Spinal cord (tissue), 10 donors: ENCODE results near the gene SORCS2. TPM values are rescaled to one million over a fixed set of nuclear protein-coding genes. Genes with fewer than 3 reads are reported as not detected.

Source experiments
- DNase-seq, 6 donors: peaks; one replicate each; pipeline versions ENCODE4 v3.0.0 to v3.0.0-alpha.2; 2013 to 2015; ENCODE audit warnings: low spot score in 6 of 6, low read depth in 4 of 6
- H3K27ac ChIP-seq: one replicate; pipeline ENCODE4 v1.5.1; 2013; ENCODE audit warnings: low read depth, low read length, control low read depth
- H3K27me3 ChIP-seq: one replicate; pipeline ENCODE4 v1.6.1; 2013; ENCODE audit warnings: low read length; ENCODE audit not compliant: control insufficient read depth, insufficient read depth
- H3K36me3 ChIP-seq: one replicate; pipeline ENCODE4 v1.6.1; 2013; ENCODE audit warnings: low read length; ENCODE audit not compliant: control insufficient read depth, insufficient read depth
- H3K4me1 ChIP-seq: one replicate; pipeline ENCODE4 v1.6.1; 2013; ENCODE audit warnings: low read length; ENCODE audit not compliant: control insufficient read depth, insufficient read depth
- H3K4me3 ChIP-seq: one replicate; pipeline ENCODE4 v1.5.1; 2013; ENCODE audit warnings: low read depth, low read length, control low read depth
- H3K9me3 ChIP-seq: one replicate; pipeline ENCODE4 v1.6.1; 2013; ENCODE audit warnings: low read length; ENCODE audit not compliant: control insufficient read depth, insufficient read depth
- WGBS: methylation state at CpG from one replicate; pipeline ENCODE4 v1.1.5; 2013; ENCODE audit warnings: missing lambda C conversion rate; ENCODE audit not compliant: insufficient coverage; 5-methylcytosine and 5-hydroxymethylcytosine counted together
- polyA plus RNA-seq, 2 donors: library from polyadenylated mRNA; unstranded; fragments of 120-200 nt; gene quantifications; one replicate each; pipeline ENCODE4 v1.2.1, GENCODE V29; 2013; ENCODE audit not compliant: insufficient read length in 2 of 2
- total RNA-seq, 2 donors: library from RNA; depleted of rRNA in 1 of 2; stranded (reverse); fragments of 120-200 nt in 1 of 2; fragments of >200 nt in 1 of 2; gene quantifications; one replicate each; pipeline versions ENCODE4 v1.2.3 to v1.2.4, GENCODE V29; 2013 to 2014
- donor health status: healthy.

SORCS2 gene
- total and polyA plus RNA-seq, 4 donors = 7.3 to 24.8 (median 16.5) TPM

GRCh38 chr4:7561557-7561956, 369.2 kb downstream of the SORCS2 start:
- 78% methylated on average over 2 of the region's 2 CpGs for WGBS
- Histone ChIP-seq H3K27me3 (no peaks in the 10 kb centered on the region), H3K36me3 (no peaks in the 10 kb centered on the region), H3K4me1 (peaks cover 12% of the 10 kb centered on the region), H3K27ac (no peak overlapping the region), H3K9me3 (no peaks in the 10 kb centered on the region), H3K4me3 (no peak overlapping the region)
- no peak for DNase-seq

- no peak overlapping the region for H3K27ac ChIP-seq
- no peaks in the 10 kb centered on the region for H3K9me3 ChIP-seq
- no peak for DNase-seq
- 73% methylated on average over 5 of the region's 5 CpGs for WGBS
- H3K4me3 ChIP-seq = no peak overlapping the region
- H3K36me3 ChIP-seq = no peaks in the 10 kb centered on the region
- H3K27me3 ChIP-seq = no peaks in the 10 kb centered on the region
- peaks cover 12% of the 10 kb centered on the region for H3K4me1 ChIP-seq
Observed at GRCh38 chr4:7564242-7564641, 371.9 kb downstream of the SORCS2 start.

DNA sequence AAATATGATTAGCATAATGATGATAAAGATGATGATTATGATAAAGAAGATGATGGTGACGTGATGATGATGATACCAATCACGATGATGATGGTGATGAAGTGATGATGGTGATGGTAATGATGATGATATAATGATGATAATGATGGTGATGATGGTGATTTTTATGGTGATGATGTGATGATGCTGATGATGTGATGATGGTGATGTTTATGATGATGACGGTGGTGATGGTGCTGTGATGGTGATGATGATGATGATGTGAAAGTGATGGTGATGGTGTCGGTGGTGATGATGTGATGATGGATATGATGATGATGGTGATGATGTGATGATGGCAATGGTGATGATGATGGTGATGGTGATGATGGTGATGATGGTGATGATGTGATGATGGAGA, 373.1 kb downstream of the SORCS2 start:
- Histone ChIP-seq H3K27me3 (no peaks in the 10 kb centered on the region), H3K36me3 (no peaks in the 10 kb centered on the region), H3K4me3 (no peak overlapping the region), H3K4me1 (peaks cover 21% of the 10 kb centered on the region), H3K27ac (no peak overlapping the region), H3K9me3 (no peaks in the 10 kb centered on the region)
- WGBS = 96% methylated on average over 4 of the region's 4 CpGs
- no peak for DNase-seq

DNA sequence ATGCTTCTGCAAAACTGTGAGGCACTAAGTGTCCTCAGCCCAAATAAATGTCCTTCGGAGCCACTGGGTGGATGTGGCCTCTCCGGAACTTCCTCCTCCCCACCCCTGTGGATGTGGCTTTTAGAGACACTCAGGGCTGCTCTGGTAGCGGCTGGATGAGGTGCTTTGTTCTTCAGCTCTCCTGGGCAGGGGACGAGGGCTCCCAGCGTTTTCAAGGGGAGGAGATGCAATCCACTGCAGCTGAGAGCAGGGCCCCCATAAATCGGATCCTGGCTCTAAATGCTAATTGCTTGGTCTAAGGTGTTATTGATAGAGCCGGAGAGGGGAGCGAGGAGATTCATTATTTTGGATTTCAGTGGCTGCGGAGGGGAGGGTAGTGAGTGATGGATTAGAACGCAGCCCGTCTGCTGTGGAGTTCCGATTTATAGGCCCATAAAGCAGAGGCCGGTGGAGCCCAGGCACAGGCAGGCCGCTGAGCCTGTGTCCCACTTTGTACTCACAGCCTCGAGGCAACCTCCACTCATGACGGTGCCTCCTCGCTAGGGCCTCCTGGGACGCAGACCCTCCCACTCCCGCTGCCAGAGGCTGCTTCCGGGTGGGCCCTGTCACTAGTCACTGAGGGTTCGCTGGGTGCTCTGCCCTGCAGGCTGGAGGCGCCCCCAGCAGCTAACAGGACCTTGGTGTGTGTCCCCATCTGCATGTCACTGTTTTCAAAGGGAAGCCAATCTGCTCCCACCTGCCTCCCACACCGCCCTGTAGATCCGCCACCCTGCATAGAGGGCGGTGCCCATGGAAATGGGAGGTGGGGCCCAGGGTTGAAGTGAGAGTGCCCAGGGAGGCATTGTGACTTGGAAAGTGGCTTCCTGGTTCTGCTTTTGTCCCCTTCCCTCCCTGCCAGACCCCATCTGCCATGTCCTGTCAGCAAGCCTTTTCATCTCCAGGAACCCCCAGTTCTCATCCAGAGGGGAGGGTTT, 377.8 kb downstream of the SORCS2 start:
- Histone ChIP-seq H3K27me3 (no peaks in the 10 kb centered on the region), H3K4me1 (peaks cover 29% of the 10 kb centered on the region), H3K36me3 (no peaks in the 10 kb centered on the region), H3K4me3 (no peak overlapping the region), H3K9me3 (no peaks in the 10 kb centered on the region), H3K27ac (no peak overlapping the region)
- DNase-seq = peak in 1 of 6 donors; percentile 75
- WGBS = 50% methylated on average over 20 of the region's 25 CpGs

DNA sequence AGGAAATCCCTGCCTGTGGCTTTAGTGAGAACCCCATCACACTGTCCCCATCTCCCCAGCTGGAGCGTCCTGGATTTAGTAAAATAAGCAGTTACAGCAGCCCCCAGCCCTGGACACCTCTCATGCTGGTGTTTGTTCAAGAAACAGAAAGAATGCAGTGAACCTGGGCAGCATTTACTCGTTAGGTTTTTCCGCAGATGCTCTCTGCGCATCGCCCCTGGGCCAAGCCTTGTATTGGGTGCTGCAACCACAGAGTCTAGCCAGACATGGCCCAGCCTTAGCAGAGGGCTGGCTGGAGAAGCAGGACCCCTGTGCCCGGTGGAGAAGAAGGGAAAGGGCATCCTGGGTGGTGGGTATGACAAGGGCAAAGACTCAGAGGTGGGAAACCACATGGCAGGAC, 378.7 kb downstream of the SORCS2 start:
- DNase-seq = no peak
- peaks cover 29% of the 10 kb centered on the region for H3K4me1 ChIP-seq
- WGBS = 89% methylated on average over 6 of the region's 6 CpGs
- H3K36me3 ChIP-seq = no peaks in the 10 kb centered on the region
- no peak overlapping the region for H3K4me3 ChIP-seq
- no peaks in the 10 kb centered on the region for H3K9me3 ChIP-seq
- H3K27ac ChIP-seq = no peak overlapping the region
- no peaks in the 10 kb centered on the region for H3K27me3 ChIP-seq

GRCh38 chr4:7571701-7572100, 379.4 kb downstream of the SORCS2 start:
- peak in 1 of 6 donors; percentile 25 for DNase-seq
- Histone ChIP-seq H3K4me3 (no peak overlapping the region), H3K27ac (no peak overlapping the region), H3K4me1 (peaks cover 29% of the 10 kb centered on the region), H3K27me3 (no peaks in the 10 kb centered on the region), H3K36me3 (peaks cover 3% of the 10 kb centered on the region), H3K9me3 (peaks cover 4% of the 10 kb centered on the region)
- 53% methylated on average over 12 of the region's 12 CpGs for WGBS

GRCh38 chr4:7572894-7573293, 380.6 kb downstream of the SORCS2 start:
- DNase-seq = no peak
- H3K4me1 ChIP-seq = peaks cover 29% of the 10 kb centered on the region
- peaks cover 3% of the 10 kb centered on the region for H3K36me3 ChIP-seq
- WGBS = 83% methylated on average over 2 of the region's 7 CpGs
- H3K4me3 ChIP-seq = no peak overlapping the region
- H3K9me3 ChIP-seq = peaks cover 10% of the 10 kb centered on the region
- H3K27me3 ChIP-seq = no peaks in the 10 kb centered on the region
- H3K27ac ChIP-seq = no peak overlapping the region

DNA sequence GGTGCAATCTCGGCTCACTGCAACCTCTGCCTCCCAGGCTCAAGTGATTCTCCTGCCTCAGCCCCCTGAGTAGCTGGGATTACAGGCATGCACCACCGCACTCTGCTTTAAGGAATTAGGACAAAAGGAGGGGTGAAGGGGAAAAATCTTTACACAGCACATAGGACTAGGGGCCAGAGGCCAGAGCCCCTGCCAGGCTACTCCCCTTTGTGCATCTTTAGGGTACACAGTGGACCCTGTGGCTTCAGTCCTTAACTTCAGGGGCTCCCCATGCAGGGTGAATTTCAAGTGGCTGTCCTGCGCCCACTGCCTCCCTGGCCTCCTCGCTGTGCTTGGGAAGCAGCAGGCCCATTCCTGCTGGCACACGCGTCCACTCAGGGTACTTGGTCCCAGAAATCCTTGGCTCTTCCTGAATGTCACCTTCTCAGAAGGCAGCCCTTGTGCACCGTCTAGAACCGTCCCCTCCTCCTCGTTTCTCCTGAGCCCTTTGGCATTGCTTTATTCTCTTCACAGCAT, 381.3 kb downstream of the SORCS2 start:
- Histone ChIP-seq H3K27ac (no peak overlapping the region), H3K36me3 (peaks cover 3% of the 10 kb centered on the region), H3K9me3 (peaks cover 12% of the 10 kb centered on the region), H3K4me1 (peaks cover 29% of the 10 kb centered on the region), H3K4me3 (no peak overlapping the region), H3K27me3 (no peaks in the 10 kb centered on the region)
- WGBS = 65% methylated on average over 9 of the region's 9 CpGs
- no peak for DNase-seq

DNA sequence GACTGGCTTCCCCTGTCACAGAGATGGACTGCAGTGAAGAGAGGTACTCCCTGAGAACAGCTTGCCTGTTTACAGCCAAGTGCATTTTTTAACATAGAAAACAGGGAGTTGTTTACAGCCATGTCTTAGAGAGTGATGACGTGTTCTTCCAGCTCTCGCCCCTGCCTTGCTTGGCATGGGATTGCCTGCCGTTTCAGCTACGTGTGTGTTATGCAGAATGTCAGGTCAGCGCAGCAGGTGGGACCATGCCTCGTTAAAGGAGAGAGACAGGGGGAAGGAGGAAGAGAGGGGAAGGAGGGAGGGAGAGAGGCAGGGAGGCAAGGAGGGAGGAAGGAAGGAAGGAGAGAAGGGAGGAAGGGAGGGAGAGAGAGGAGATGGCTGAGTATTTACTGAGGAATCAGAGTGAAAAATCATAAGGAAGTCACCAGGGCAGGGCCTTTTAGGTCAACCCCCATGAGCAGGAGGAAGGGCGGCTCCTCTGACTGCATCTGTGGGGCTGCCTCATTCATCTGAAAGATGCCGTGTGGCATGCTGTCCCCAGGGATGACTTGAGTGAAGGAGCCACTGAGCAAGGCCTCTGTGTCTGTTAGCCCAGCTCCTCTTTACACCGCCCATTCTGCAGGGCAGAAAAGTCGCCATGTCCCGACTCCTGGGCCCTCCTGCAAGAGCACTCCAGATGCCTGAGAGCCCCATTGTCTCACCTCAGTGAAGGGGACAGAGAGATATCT, 382.1 kb downstream of the SORCS2 start:
- Histone ChIP-seq H3K9me3 (peaks cover 12% of the 10 kb centered on the region), H3K27ac (no peak overlapping the region), H3K27me3 (no peaks in the 10 kb centered on the region), H3K4me1 (peaks cover 29% of the 10 kb centered on the region), H3K4me3 (no peak overlapping the region), H3K36me3 (peaks cover 3% of the 10 kb centered on the region)
- DNase-seq = peak in 1 of 6 donors; percentile 76
- WGBS = 60% methylated on average over 11 of the region's 11 CpGs
